GM21367 (cell line): Measurements from ENCODE around the gene MYOM1.
"Not testable (repeated sequence)": the region's sequence is repeated elsewhere in the genome, so short reads cannot be mapped to it uniquely, and the experiment has no call there.

Experiments
- ATAC-seq: cut with Tn5 transposase; IDR thresholded peaks from one replicate; pipeline ENCODE4 v1.9.1; 2021; ENCODE audit not compliant: unreplicated experiment

Gene MYOM1

GRCh38 chr18:3093624-3094337 lies 126.0 kb downstream of the MYOM1 start:
- ATAC-seq: no peak

DNA sequence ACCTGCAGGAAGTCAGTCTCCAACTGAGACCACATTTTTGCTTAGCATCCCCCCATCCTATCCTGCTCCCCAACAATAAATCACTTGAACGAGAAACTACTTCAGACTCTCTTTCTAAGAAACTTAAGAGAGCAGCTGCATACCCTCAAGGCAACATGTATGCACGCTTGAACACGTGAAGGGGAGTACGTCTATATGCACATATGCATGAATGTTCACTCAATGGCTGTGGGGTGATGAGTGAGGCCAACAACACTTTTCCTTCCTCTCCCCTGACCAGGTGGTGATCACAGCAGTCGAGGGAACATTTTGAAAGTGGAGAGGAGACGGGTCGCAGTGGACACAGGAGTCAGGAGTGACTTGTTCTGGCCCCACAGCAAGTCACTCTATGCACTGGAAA lies 127.0 kb downstream of the MYOM1 start:
- no peak for ATAC-seq

- ATAC-seq: no peak
Observed at GRCh38 chr18:3089579-3089978, 130.2 kb downstream of the MYOM1 start.

- no peak for ATAC-seq
Observed at GRCh38 chr18:3088449-3088848, 131.3 kb downstream of the MYOM1 start.

GRCh38 chr18:3086871-3087270 lies 132.9 kb downstream of the MYOM1 start:
- ATAC-seq: no peak

- ATAC-seq: no peak
Observed at GRCh38 chr18:3085612-3086011, 134.2 kb downstream of the MYOM1 start.

DNA sequence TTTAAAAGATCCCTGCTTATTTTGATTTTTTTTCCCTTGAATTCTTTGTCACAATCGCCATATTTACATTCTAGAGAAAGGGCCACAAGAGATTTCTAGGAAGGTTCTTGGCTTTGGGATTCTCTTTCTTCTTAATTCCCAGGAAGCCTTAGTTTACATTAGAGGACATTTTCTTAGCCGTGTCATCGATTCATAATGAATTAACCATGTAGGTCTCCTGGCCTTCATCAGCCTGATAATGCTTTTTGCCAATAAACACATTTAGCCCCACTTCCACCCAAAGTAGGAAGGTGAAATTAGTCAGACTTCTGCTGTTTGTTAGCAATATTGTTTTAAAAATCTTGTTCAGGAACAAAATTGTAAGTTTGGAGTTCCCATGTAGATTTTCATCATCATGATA lies 135.6 kb downstream of the MYOM1 start:
- no peak for ATAC-seq

DNA sequence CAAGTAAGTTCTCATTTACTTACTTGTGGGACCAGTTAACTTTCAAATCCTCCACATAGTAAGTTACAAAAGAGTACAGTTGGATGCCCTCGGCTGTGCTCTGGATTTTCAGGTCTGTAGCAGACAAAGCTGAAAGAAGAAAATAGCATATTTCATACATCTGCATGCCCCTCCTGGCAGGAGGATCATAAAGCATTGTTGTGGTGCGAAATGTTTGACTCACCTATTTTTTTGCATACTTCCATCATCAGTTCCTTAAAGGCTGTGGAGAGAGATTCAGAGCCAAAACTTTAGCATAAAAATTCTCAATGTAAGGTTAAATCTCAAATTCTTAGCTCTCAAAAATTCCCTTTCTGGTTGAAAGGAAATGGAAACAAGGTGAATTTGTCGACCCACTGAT lies 136.0 kb downstream of the MYOM1 start:
- no peak for ATAC-seq

GRCh38 chr18:3081584-3081991 lies 138.2 kb downstream of the MYOM1 start:
- no peak for ATAC-seq

DNA sequence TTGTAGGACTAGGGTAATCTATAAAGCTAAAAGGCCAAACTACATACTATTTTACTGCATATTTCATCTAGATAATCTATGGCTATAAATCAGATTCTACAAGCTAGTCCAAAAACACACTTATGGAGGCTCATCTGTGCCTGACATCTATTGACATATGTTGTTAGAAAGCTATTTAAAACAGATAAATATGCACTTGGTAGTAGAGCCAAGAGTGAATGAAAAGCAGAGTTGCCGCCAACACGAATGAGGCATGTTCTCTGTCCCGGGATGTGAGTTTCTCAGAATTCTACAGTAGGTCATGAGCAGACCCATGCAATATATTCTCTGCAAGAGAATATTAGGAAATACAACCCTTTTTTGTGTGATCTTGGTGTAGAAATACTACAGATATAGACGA lies 140.1 kb downstream of the MYOM1 start:
- no peak for ATAC-seq

GRCh38 chr18:3075491-3075890 lies 144.3 kb downstream of the MYOM1 start:
- no peak for ATAC-seq

DNA sequence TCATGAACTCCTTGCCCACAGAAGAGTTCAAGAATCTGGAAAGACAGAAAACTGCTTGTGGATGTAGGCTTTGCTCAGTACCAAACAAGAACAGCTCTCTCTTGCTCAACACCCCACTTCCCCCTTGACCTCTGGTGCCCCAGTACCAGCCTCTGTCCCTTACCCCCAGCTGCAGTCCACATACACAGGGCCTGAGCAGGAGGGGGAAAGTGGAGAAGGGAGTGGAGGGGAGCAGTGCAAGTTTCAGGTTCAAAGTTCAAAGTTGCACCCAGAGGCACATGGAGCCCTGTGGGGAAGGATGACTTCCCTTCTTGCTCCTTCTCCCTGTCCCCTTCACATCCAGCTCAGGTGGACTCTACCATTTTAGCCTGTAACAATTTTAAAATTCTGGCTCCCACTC lies 145.7 kb downstream of the MYOM1 start:
- ATAC-seq: no peak

DNA sequence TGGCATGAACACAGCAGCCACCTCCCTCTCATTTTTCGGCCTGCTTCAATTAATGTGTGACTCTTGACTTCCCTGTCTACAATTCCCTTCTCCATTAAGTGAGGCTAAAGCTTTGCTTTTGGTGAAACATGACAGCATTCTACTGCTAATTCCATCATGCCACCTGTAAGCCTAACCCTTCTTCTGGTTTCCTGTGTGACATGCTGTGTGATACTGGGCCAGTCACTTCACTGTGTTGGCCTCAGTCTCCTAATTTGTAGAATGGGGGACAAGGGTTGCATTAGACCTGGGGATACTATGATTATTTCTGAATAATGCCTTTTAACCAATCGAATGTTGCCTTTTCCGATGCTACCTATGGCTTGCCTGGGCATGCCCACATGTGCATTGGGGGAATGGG lies 146.4 kb downstream of the MYOM1 start:
- ATAC-seq: not testable (repeated sequence)

DNA sequence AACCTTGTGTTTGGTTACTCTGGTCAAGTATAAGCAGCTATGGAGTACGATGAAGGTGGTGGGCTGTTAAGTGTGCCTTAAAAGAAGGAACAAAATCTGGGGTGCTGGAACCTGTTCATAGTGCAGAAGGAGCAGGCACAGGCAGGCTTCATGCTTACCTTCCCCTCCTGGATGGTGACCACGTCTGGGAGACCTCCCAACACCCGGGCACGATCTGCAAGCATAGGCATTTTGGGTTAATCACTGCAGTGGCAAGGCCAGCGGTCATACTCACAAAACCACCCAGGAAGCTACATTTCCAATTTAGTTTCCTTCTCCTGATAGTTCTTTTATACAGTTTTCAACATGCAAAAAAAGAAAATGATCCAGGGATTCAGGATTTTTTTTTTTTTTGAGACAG lies 148.1 kb downstream of the MYOM1 start:
- ATAC-seq: no peak

- ATAC-seq: no peak
Observed at GRCh38 chr18:3069671-3070433, 149.9 kb downstream of the MYOM1 start.

- no peak for ATAC-seq
Observed at GRCh38 chr18:3067722-3068121, 152.0 kb downstream of the MYOM1 start.

GRCh38 chr18:3067165-3067661 lies 152.6 kb downstream of the MYOM1 start:
- no peak for ATAC-seq

GRCh38 chr18:3066341-3067110 lies 153.2 kb downstream of the MYOM1 start:
- ATAC-seq: no peak

DNA sequence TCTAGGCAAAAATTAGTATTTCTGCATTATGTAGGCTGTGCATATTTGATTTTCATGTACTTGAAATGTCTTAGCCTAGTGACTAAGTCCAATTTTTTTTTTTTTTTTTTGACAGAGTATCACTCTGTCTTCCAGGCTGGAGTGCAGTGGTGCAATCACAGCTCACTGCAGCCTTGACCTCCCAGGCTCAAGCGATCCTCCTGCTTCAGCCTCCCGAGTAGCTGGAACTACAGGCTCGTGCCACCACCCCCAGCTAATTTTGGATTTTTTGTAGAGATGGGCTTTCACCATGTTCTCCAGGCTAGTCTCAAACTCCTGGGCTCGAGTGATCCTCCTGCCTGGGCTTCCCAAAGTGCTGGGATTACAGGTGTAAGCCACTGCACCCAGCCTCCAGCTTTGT lies 156.0 kb downstream of the MYOM1 start:
- not testable (repeated sequence) for ATAC-seq

GRCh38 chr18:3062798-3063680 lies 156.7 kb downstream of the MYOM1 start:
- ATAC-seq: no peak
